ENCODE data around the gene NECAB2. TPM values are rescaled to one million over a fixed set of nuclear protein-coding genes. Genes with fewer than 3 reads are reported as not detected.

Gene NECAB2
- total RNA-seq, 6 experiments from 2014 or later, result 0.40 TPM; not detected in 5

GRCh38 chr16:84044118-84044488 is 76.1 kb downstream of the NECAB2 start:
- H3K4me3 Mint-ChIP-seq, result no peak overlapping the region
- TF ChIP-seq, protein P1, sequence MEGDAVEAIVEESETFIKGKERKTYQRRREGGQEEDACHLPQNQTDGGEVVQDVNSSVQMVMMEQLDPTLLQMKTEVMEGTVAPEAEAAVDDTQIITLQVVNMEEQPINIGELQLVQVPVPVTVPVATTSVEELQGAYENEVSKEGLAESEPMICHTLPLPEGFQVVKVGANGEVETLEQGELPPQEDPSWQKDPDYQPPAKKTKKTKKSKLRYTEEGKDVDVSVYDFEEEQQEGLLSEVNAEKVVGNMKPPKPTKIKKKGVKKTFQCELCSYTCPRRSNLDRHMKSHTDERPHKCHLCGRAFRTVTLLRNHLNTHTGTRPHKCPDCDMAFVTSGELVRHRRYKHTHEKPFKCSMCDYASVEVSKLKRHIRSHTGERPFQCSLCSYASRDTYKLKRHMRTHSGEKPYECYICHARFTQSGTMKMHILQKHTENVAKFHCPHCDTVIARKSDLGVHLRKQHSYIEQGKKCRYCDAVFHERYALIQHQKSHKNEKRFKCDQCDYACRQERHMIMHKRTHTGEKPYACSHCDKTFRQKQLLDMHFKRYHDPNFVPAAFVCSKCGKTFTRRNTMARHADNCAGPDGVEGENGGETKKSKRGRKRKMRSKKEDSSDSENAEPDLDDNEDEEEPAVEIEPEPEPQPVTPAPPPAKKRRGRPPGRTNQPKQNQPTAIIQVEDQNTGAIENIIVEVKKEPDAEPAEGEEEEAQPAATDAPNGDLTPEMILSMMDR (IDR thresholded peaks at IDR 0.05), result peak; percentile 72
- peaks cover 39% of the 10 kb centered on the region for H3K27me3 Mint-ChIP-seq (ENCODE audit: insufficient read depth)
- H3K9me3 Mint-ChIP-seq, result no peaks in the 10 kb centered on the region
- peaks cover 5% of the 10 kb centered on the region; the same call in 1 of the 2 replicates for H3K4me1 Mint-ChIP-seq (ENCODE audit: low read depth)
- DNase-seq, result peak; percentile 16
- no peaks in the 10 kb centered on the region for H3K36me3 Mint-ChIP-seq (ENCODE audit: low read depth)
- H3K27ac Mint-ChIP-seq, result no peak overlapping the region

GRCh38 chr16:84045001-84045817 is 77.2 kb downstream of the NECAB2 start:
- H3K27me3 Mint-ChIP-seq (ENCODE audit: insufficient read depth), result peaks cover 29% of the 10 kb centered on the region
- H3K27ac Mint-ChIP-seq, result no peak overlapping the region
- peaks cover 5% of the 10 kb centered on the region; the same call in 1 of the 2 replicates for H3K4me1 Mint-ChIP-seq (ENCODE audit: low read depth)
- TF ChIP-seq, protein P1 (IDR thresholded peaks at IDR 0.05), result no peak
- H3K36me3 Mint-ChIP-seq (ENCODE audit: low read depth), result no peaks in the 10 kb centered on the region
- no peak for DNase-seq
- no peak overlapping the region for H3K4me3 Mint-ChIP-seq
- no peaks in the 10 kb centered on the region for H3K9me3 Mint-ChIP-seq

GRCh38 chr16:84045818-84046470 is 77.9 kb downstream of the NECAB2 start:
- Mint-ChIP-seq H3K27me3 (ENCODE audit: insufficient read depth) (peaks cover 22% of the 10 kb centered on the region), H3K4me3 (no peak overlapping the region), H3K9me3 (no peaks in the 10 kb centered on the region), H3K27ac (no peak overlapping the region), H3K36me3 (ENCODE audit: low read depth) (no peaks in the 10 kb centered on the region), H3K4me1 (ENCODE audit: low read depth) (peaks cover under 1% of the 10 kb centered on the region; the same call in 1 of the 2 replicates)
- DNase-seq, result no peak
- TF ChIP-seq, protein P1 (IDR thresholded peaks at IDR 0.05), result no peak

DNA sequence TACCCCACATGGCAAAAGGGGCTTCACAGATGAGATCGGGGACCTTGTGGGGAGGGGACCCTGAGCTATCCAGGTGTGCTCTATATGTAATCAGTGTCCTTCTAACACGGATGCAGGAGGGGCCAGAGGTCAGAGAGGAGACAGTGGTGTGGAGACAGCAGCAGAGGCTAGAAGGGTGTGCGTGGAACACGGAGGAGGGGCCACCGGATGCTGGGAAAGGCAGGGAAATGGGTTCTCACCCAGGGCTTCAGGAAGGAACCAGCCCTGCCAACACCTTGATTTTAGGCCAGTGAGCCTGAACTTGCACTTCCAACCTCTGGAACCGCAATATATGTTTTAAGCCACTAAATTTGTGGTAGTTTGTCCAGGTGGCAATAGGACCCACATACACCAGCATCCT is 79.2 kb downstream of the NECAB2 start:
- DNase-seq, result no peak
- H3K4me1 Mint-ChIP-seq (ENCODE audit: low read depth), result no peaks in the 10 kb centered on the region
- H3K27me3 Mint-ChIP-seq (ENCODE audit: insufficient read depth), result peaks cover 12% of the 10 kb centered on the region
- TF ChIP-seq, protein P1 (IDR thresholded peaks at IDR 0.05), result no peak
- H3K9me3 Mint-ChIP-seq, result no peaks in the 10 kb centered on the region
- H3K4me3 Mint-ChIP-seq, result no peak overlapping the region
- no peaks in the 10 kb centered on the region for H3K36me3 Mint-ChIP-seq (ENCODE audit: low read depth)
- no peak overlapping the region for H3K27ac Mint-ChIP-seq

GRCh38 chr16:84047626-84048025 is 79.6 kb downstream of the NECAB2 start:
- Mint-ChIP-seq H3K36me3 (ENCODE audit: low read depth) (peaks cover 2% of the 10 kb centered on the region; the same call in 1 of the 2 replicates), H3K4me3 (no peak overlapping the region), H3K27ac (no peak overlapping the region), H3K4me1 (ENCODE audit: low read depth) (no peaks in the 10 kb centered on the region), H3K9me3 (no peaks in the 10 kb centered on the region), H3K27me3 (ENCODE audit: insufficient read depth) (peaks cover 12% of the 10 kb centered on the region)
- DNase-seq, result no peak
- TF ChIP-seq, protein P1 (IDR thresholded peaks at IDR 0.05), result no peak

Data from HFFc6 (cell line).